Right ventricle myocardium inferior (tissue), 1 donor: ENCODE measurements around the gene FLT1. TPM values are rescaled to one million over a fixed set of nuclear protein-coding genes. Genes with fewer than 3 reads are reported as not detected.

Source experiments
- ATAC-seq: fragments of 200-7000 bp; cut with Tn5 transposase; one replicate; pipeline ENCODE4 v1.9.1; 2020; ENCODE audit warnings: mild to moderate bottlenecking, moderate library complexity
- DNase-seq: peaks from one replicate; pipeline ENCODE4 v3.0.0; 2021; ENCODE audit errors: missing footprints
- intact Hi-C: fragments of 100-400 bp; cut with DNase I; formaldehyde crosslinking; loops from one replicate; pipeline ENCODE4 v1.11.0; 2022
- total RNA-seq: library from RNA; stranded (reverse); fragmentation: NEBNext Ultra II Directional; extraction: Animal tissue kit (Norgen Biotek cat#: 25700); gene quantifications from one replicate; pipeline ENCODE4 v1.2.1, GENCODE V29; 2021
- donor health status: DM: no; HTN: yes; CAD: no; lungs with severe emphysema.

Gene FLT1
- total RNA-seq, 1 donor from 2014 or later = 41.0 TPM

DNA sequence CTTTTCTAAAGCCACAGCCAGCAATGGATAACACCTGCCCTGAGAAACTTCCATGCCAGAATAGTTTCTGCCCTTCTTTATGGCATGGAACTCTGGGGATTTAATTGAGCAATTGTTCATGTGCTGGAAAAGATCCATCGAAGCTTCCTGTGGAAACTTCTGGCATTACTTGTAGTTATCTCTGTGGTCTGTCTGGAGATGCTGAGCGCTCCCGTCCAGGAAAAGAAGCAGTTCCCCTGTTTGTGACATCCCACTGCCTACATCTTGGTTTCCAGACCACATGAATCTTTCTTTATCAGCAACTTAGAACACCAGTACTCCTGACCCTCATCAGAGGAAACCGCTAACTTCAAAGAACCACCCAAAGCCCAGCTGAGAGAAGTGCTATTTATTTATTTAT is 24.6 kb downstream of the FLT1 start:
- no peak for ATAC-seq
- no peak for DNase-seq
- intact Hi-C loops = no loop called here

DNA sequence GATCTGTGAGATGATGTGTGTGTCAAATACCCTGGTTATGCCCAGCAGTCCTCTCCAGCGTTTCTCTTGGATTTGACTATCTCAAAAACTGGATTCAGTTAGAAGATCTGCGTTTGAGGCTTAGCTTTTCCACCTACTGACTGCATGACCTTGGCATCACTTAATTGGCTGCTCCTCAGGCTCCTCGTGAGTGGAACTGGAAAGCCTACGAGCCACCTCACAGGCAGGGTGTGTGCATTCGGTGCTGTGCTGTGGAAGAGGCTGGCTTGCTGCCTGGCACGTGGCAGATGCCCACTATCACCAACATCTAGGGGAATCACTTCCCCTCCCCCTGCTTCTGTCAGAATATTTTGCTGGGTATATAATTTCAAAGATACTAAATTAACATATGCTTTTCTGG is 25.6 kb downstream of the FLT1 start:
- DNase-seq (no peak), ATAC-seq (no peak)
- intact Hi-C loops = no loop called here

DNA sequence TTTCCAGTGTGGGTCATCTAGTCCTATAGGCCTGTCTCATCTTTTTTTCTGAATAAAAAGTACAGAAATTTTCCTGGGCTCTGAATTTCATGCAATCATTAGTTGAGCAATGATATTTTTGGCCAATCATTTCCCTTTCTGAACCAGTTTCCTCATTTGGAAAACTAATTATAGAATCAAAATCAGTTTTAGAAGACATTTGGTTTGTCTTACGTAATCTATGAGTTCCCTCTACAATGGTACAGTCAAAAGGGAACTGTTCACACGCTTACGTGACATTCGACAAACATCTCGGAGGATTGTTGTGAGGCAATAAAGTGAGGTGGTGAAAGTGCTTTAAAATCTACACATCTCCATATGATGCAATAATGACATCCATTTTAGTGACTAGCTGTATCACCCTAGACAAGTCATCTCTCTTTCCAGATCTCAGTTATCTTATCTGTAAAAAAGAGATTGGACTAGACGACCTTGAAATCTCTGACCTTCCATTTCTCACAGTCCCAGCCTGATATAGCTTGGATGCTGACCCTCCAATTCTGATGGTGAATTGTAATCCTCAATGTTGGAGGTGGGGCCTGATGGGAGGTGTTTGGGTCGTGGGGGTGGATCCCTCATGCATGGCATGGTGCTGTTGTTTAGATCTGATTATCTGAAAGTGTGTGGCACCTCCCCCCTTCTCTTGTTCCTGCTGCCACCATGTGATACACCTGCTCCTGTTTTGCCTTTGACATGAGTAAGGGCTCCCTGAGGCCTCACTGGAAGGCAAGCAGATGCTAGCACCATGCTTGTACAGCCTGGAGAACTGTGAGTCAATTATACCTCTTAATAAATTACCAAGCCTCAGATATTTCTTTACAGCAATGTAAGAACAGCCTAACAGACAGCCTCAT is 26.7 kb downstream of the FLT1 start:
- intact Hi-C loops = no loop called here
- ATAC-seq = no peak
- no peak for DNase-seq

DNA sequence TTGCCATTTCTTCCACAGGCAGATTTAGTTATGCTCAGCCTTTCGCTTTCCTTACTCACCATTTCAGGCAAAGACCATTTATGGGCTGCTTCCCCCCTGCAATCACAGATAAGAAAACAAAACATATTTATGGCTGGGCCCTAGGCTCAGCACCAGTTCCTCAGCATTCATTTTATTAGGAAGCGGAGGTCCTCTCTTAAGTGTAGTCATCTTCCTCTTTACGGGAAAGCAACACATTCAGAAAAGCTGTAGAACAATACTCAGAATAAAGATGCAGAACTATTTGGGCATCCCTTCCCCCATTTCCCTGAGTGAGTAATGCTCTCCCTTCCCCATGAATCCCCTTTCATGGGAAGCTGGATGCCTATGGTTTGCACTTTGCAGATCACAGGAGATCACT is 27.9 kb downstream of the FLT1 start:
- no peak for ATAC-seq
- intact Hi-C loops = no loop called here
- DNase-seq = no peak

DNA sequence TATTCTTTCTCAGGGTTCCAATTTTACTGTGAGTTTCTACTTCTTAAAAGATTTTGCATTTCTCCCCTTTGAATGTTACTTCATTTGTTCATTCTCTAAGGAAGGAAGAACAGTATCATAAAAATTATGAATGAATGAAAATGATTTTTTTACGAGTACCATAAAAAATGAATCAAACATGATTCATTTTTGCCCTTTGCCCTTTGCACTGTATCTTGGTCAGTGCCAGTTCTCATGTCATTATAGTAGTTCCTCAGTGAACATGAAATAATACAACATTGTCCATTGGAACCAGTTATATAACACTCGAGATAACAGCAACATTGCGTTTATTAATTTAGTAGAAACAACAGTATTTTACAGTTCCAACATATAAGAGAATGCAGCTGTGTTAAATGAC is 28.8 kb downstream of the FLT1 start:
- DNase-seq (no peak), ATAC-seq (no peak)
- intact Hi-C loops = no loop called here

DNA sequence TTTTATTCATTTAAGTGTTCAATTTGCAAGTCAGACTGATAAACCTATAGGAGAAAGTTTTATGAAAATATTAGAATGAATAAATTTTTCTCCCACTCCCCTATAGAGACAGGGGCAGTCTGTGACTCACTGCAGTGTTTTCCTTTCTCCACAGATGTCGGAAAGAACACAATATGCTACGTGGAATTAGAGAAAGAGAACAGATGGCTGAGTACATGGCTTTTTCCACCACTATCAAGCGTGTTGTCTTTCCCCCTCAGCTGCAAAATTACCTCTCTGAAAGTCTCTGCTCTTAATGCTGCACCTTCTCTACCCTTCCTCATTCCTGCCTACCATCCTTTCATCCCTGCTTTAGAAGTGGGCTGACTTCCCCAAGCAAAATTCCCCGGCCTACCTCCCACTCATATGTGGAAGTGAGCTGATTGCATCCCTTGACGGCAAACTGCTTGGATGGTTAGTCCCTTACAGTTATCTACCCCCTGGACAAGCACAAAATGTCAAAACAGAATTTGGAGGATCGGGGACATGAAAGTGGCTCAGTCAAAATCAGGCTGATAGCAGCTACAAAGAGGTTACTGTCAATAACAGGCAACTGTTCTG is 30.0 kb downstream of the FLT1 start:
- intact Hi-C loops = no loop called here
- ATAC-seq (no peak), DNase-seq (no peak)

DNA sequence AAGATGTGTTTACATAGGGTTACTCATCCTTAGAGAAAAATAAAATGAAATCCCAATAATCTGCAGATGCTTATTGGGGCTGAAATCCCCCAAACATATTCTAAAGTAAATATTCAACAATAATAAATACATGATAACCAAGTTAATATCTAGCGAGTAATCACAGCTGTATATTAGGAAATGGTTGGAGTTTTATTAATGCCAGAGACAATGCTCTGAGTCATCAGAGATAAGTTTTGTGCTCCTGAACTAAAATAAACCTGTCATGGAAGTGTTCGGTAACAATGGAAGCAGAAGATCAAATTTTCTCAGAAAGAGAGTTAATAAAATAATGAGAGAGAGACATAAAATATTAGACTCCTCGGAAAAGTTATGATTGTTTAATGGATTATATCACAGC is 31.4 kb downstream of the FLT1 start:
- DNase-seq (no peak), ATAC-seq (no peak)
- intact Hi-C loops = no loop called here

DNA sequence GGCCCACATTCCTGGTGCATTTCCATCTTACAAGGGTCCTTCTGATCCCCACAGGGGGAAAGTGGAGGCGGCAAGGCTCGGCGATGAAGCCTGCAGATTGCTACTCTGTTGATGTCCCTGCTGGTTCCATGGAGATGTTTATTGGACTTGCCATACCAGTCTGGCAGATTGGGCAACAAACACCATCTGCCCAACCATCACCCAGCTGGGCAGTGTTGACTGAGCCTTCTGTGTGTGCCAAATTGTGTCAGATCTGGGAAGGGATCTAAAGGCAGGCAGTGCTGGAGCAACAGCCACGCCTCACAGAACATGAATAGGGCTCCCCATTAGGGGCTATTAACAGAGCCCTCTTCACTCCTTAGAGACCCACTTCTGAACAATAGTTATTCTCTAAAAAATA is 35.0 kb downstream of the FLT1 start:
- no peak for DNase-seq
- ATAC-seq = no peak
- intact Hi-C loops = no loop called here

DNA sequence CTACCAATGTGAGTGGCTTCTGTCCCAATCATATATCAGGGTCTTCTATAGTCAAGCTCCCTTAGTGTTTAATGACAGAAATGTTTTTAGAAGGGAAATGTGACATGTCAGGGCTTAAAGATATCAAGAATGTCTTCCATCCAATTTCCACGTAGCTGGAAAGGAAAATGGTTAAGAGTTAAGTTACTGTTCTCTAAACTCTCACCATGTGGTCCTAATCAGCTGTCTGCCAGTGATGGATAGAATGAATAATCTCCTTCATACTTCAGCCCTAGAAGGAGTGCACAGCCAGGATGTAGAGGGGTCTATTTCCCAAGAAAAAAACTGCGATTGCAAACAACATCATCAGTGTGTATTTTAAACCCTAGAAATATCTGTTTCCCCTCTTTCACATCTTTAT is 36.3 kb downstream of the FLT1 start:
- ATAC-seq (no peak), DNase-seq (no peak)
- intact Hi-C loops = no loop called here

DNA sequence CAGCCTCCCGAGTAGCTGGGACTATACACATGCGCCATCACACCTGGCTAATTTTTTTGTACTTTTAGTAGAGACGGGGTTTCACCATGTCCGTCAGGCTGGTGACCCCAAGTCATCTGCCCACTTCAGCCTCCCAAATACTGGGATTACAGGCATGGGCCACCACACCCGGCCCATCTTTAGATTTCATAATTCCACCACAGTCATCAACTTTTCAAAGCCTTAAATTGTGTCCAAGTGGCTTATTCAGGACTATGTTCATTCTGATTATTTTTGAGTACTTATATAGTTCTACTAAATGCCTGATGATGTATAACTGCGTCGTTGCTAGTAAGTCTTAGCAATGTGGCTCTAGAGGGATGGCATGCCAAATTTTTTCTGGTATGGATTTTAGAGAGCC is 36.9 kb downstream of the FLT1 start:
- ATAC-seq = no peak
- intact Hi-C loops = no loop called here
- DNase-seq = no peak

DNA sequence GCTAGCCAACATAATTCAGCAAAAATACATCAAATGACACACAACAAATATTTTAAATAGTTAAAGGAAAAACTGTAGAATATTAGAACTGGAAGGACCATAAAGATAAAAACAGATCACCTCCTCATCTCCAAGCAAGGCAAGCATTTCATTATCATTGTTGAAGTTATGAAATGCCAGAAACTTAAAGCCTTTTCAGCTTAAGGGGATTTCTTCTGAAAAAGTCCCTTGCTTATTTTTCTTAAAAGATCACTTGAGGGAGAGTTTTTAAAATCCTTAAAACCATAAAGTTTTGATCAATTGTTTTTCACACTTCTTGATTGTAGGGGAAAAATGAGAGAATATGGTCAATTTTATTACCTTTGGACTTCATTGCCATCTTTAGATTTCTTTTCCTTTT is 37.4 kb downstream of the FLT1 start:
- intact Hi-C loops = no loop called here
- DNase-seq (no peak), ATAC-seq (no peak)

DNA sequence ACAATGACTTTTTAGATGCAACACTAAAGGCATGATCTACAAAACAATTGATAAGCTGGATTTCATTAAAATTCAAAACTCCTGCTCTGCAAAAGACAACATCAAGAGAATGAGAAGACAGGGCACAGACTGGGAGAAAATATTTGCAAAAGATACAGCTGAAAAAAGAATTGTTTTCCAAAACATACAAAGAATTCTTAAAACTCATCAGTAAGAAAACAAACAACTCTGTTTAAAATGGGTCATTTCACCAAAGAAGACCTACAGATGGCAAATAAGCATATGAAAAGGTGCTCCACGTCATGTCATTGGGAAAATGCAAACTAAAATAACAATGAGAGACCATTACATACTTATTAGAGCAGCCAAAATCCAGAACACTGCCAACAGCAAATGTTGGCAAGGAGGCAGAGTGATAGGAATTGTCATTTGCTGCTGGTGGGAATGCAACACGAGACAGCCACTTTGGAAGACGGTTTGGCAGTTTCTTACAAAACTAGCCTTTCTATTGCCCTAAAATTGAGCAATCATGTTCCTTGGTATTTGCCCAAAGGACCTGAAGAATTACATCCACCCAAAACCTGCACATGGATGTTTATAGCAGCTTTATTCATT is 39.2 kb downstream of the FLT1 start:
- intact Hi-C loops = no loop called here
- ATAC-seq (no peak), DNase-seq (no peak)

DNA sequence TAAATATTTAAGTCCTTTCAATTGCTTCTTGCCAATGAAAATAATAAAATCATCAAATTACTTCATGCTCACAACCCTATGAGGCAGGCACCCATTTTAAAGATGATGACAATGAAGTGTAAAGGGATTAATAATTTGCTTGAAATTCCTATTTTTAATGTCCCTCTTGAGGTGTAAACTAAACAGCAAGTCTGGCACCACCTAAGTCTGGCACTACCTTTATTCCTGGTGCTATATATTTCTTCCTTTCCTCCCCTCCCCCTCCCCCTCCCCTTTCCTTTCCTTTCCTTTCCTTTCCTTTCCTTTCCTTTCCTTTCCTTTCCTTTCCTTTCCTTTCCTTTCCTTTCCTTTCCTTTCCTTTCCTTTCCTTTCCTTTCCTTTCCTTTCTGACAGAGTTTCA is 42.2 kb downstream of the FLT1 start:
- ATAC-seq (no peak), DNase-seq (no peak)
- intact Hi-C loops = no loop called here

DNA sequence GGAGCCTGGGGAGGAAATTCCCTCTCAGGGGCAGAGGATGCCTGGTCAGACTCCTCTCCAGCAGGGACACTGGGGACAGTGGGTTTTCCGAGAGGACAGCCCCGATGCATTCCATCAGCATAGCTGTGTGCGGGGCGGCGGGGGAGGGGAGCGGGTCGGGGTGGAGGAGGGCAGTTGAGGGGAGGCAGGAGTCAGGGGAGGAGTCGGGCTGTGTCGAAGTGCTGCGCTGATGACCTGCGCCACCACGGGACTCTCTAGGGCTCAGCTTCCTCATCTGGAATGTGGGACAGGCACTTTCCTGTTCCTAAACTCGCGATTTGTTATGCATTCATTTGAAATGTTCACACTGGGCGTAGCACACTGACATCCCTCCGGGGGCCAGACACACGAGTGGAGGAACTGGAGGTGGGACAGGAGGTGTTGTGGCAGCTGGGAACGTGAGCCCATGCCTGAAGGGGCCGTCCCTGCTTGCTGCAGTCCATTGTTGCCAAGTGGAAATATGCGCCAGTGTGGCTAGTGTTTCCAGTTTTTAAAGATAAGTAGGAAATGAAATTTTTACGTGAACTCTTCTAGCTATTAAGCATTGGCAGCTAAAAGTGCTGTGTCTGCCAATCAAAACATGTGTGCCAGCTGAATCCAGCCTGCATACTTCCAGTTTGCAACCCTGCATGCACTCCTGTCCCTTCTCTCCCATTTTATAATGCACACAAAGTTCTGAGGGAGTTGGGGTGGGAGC is 43.3 kb downstream of the FLT1 start:
- ATAC-seq (peak; percentile 39), DNase-seq (peak; percentile 68)
- intact Hi-C loops = no loop called here

DNA sequence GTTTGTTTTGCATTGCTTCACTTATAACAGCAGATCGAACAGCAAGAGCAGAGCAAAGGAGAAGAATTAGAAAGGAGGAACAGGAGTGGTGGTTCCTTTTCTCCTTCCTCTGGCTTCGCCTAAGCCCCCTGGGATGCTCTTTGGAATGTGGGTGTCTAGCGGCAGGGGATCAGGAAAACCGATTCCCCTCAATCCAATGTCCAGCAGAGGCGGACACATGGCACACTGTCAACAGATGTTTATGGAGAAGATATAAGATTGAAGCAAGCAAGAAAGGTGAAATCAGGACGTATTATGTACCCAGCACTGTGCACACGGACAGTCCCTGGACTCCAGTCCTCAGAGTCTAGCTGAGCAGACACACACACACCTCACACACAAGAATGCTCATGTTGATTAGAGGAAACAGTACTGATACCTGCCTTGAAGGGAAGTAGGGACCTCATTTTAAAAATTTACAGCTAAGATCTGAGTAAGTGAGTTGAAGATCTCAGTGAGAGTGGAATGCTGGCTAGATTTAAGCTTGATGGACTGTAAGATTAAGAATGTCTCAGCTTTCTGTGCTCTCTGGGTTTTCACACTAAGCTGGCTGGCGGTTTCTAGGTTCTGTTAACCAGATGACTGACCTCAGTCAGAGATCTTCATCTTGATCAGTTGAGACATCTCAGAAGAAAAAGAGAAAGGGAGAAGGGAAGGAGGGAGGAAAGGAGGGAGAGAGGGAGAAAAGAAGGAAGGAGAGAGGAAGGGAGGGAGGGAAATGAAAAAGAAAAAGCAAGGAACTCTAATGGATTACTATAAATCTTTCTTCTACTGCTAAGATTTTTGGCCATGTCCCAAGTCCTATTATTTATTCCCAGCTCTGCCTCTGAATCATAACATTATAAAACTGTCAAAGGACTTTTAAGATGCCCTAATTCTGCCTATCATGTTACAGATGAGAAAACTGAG is 44.8 kb downstream of the FLT1 start:
- ATAC-seq = no peak
- intact Hi-C loops = no loop called here
- no peak for DNase-seq

DNA sequence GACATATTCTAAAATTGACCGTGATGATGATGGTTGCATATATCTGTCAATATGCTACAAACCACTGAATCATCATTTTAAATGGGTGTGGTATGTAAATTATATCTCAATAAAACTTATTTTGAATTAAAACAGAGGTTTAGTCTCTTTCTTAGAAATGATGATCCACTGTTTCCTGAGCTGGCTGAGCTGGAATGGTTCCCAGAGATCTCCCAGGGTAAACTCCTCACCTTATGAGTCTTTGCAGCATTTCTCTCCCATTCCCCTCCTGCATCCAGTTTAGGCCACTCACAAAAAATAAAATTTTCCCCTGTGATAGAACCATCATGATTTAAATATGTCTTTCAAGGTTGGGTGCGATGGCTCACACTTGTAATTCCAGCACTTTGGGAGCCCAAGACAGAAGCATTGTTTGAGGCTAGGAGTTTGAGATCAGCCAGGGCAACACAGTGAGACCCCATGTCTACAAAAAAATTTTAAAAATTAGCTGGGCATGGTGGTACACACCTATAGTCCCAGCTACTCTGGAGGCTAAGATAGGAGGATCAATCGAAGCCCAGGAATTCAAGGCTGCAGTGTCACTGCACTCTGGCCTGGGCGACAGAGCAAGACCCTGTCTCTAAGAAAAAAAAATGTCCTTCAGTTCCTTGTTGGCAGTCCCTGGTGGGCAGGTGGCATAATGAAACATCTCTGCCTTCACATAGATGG is 46.1 kb downstream of the FLT1 start:
- intact Hi-C loops = no loop called here
- DNase-seq (no peak), ATAC-seq (no peak)

DNA sequence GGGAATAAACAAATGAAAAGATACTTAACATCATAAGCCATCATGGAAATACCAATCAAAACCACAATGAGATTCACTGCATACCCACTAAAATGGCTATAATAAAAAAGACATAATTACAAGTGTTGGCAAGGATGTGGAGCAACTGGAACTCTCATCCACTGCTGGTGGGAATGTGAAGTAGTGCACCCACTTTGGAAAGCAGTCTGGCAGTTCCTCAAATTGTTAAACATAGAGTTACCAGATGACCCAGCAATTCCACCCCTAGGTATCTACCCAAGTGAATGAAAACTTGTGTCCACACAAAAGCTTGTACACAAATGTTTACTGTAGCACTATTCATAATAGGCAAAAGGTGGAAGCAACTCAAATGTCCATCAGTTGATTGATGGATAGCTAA is 46.9 kb downstream of the FLT1 start:
- intact Hi-C loops = no loop called here
- no peak for DNase-seq
- no peak for ATAC-seq

DNA sequence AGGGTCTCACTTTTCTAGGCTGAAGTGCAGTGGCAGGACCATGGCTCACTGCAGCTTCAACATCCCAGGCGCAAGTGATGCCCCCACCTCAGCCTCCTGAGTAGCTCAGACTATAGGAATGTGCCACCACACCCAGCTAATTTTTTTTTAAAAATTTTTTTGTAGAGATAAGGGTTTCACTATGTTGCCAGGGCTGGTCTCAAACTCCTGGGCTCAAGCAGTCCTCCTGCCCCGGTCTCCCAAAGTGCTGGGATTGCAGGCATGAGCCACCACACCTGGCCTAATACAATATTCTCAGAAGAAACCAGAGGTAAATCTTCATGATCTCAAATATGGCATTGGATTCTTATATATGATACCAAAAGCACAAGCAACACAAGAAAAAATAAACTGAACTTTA is 47.7 kb downstream of the FLT1 start:
- intact Hi-C loops = no loop called here
- DNase-seq = no peak

More for the DNA sequence above, 47.7 kb downstream of the FLT1 start:
- no peak for ATAC-seq
